Endothelial cell (in vitro differentiated cells): ENCODE results near the gene TLL2. TPM values are rescaled to one million over a fixed set of nuclear protein-coding genes. Genes with fewer than 3 reads are reported as not detected.

Experiments used
- DNase-seq: peaks from one replicate; pipeline ENCODE4 v3.0.0; 2021; ENCODE audit warnings: low spot score
- H3K27ac Mint-ChIP-seq: one replicate; pipeline ENCODE4 v1.8.0; 2021; ENCODE audit warnings: mixed read lengths, inconsistent platforms; ENCODE audit not compliant: unreplicated experiment
- H3K27me3 Mint-ChIP-seq: one replicate; pipeline ENCODE4 v1.8.0; 2021; ENCODE audit warnings: mild to moderate bottlenecking, moderate library complexity, mixed read lengths, inconsistent platforms; ENCODE audit not compliant: unreplicated experiment
- H3K36me3 Mint-ChIP-seq: one replicate; pipeline ENCODE4 v1.8.0; 2021; ENCODE audit warnings: mild to moderate bottlenecking, low read depth, mixed read lengths, inconsistent platforms; ENCODE audit not compliant: unreplicated experiment
- H3K4me1 Mint-ChIP-seq: one replicate; pipeline ENCODE4 v1.8.0; 2021; ENCODE audit warnings: mild to moderate bottlenecking, mixed read lengths, inconsistent platforms; ENCODE audit not compliant: unreplicated experiment
- H3K4me3 Mint-ChIP-seq: one replicate; pipeline ENCODE4 v1.8.0; 2021; ENCODE audit warnings: mild to moderate bottlenecking, mixed read lengths, inconsistent platforms; ENCODE audit not compliant: unreplicated experiment
- H3K9me3 Mint-ChIP-seq: one replicate; pipeline ENCODE4 v1.8.0; 2021; ENCODE audit warnings: mixed read lengths, inconsistent platforms; ENCODE audit not compliant: unreplicated experiment
- CTCF ChIP-seq: fragments of 200-600 bp; sonication (generic); IDR thresholded peaks from one replicate; pipeline ENCODE4 v1.5.0; 2021; ENCODE audit warnings: antibody characterized with exemption; ENCODE audit not compliant: unreplicated experiment
- total RNA-seq: library from RNA; stranded (reverse); fragmentation: NEBNext Ultra II Directional; extraction: Animal tissue kit (Norgen Biotek cat#: 25700); gene quantifications from one replicate; pipeline ENCODE4 v1.2.1, GENCODE V29; 2021; ENCODE audit not compliant: unreplicated experiment

TLL2 gene
- total RNA-seq, 1 donor from 2014 or later: 0.41 TPM

GRCh38 chr10:96334616-96335526 is 178.9 kb downstream of the TLL2 start:
- Mint-ChIP-seq H3K27me3 (no peaks in the 10 kb centered on the region), H3K36me3 (no peaks in the 10 kb centered on the region), H3K4me3 (no peak overlapping the region), H3K4me1 (peaks cover 2% of the 10 kb centered on the region), H3K9me3 (no peaks in the 10 kb centered on the region), H3K27ac (no peak overlapping the region)
- DNase-seq: peak; percentile 37
- TF ChIP-seq CTCF: peak; percentile 81

GRCh38 chr10:96333101-96333500 is 180.6 kb downstream of the TLL2 start:
- Mint-ChIP-seq H3K4me3 (no peak overlapping the region), H3K36me3 (no peaks in the 10 kb centered on the region), H3K27me3 (no peaks in the 10 kb centered on the region), H3K4me1 (peaks cover 2% of the 10 kb centered on the region), H3K27ac (no peak overlapping the region), H3K9me3 (no peaks in the 10 kb centered on the region)
- no peak for TF ChIP-seq CTCF
- DNase-seq: no peak

- H3K27me3 Mint-ChIP-seq: no peaks in the 10 kb centered on the region
- DNase-seq: no peak
- H3K27ac Mint-ChIP-seq: no peak overlapping the region
- H3K4me1 Mint-ChIP-seq: no peaks in the 10 kb centered on the region
- TF ChIP-seq CTCF: no peak
- no peaks in the 10 kb centered on the region for H3K9me3 Mint-ChIP-seq
- H3K4me3 Mint-ChIP-seq: no peak overlapping the region
- no peaks in the 10 kb centered on the region for H3K36me3 Mint-ChIP-seq
Measured at GRCh38 chr10:96327462-96327861, 186.3 kb downstream of the TLL2 start.

- TF ChIP-seq CTCF: no peak
- Mint-ChIP-seq H3K36me3 (no peaks in the 10 kb centered on the region), H3K9me3 (no peaks in the 10 kb centered on the region), H3K27me3 (no peaks in the 10 kb centered on the region), H3K27ac (no peak overlapping the region), H3K4me3 (no peak overlapping the region), H3K4me1 (no peaks in the 10 kb centered on the region)
- DNase-seq: no peak
Measured at GRCh38 chr10:96325719-96326373, 187.9 kb downstream of the TLL2 start.

GRCh38 chr10:96324447-96324846 is 189.3 kb downstream of the TLL2 start:
- peaks cover 6% of the 10 kb centered on the region for H3K4me1 Mint-ChIP-seq
- no peak overlapping the region for H3K27ac Mint-ChIP-seq
- H3K9me3 Mint-ChIP-seq: no peaks in the 10 kb centered on the region
- H3K4me3 Mint-ChIP-seq: no peak overlapping the region
- no peaks in the 10 kb centered on the region for H3K27me3 Mint-ChIP-seq
- H3K36me3 Mint-ChIP-seq: no peaks in the 10 kb centered on the region
- no peak for DNase-seq
- no peak for TF ChIP-seq CTCF
